Measurements from ENCODE around the gene GALNT2. TPM values are rescaled to one million over a fixed set of nuclear protein-coding genes. Genes with fewer than 3 reads are reported as not detected.

Gene GALNT2
- total and polyA plus RNA-seq, 2 of the 4 experiments (the other 2 are of a cell fraction), result 50.4 to 189 TPM

- no peak overlapping the region for H4K8ac ChIP-seq (ENCODE audit: low read depth in 2 of 2, low read length in 2 of 2)
- DNase-seq (no peak), ATAC-seq (ENCODE audit: low read depth) (no peak)
- in situ Hi-C loops (cut with MboI; ENCODE audit: low sequenced_read_pairs) (no loop called here), dilution Hi-C loops (cut with HindIII; ENCODE audit: low sequenced_read_pairs, unreplicated experiment) (no loop called here), intact Hi-C loops (cut with micrococcal nuclease) (no loop called here)
- no peak overlapping the region for H4K5ac ChIP-seq (ENCODE audit: low read depth, low read length)
- H4K20me1 ChIP-seq (ENCODE audit: insufficient read depth, low read length), result no peaks in the 10 kb centered on the region
- ChIA-PET POLR2A (ENCODE audit: unreplicated experiment) (no interaction called here), CTCF (no interaction called here)
- no peak overlapping the region for H3K4ac ChIP-seq (ENCODE audit: low read depth, low read length)
- no peak overlapping the region for H2BK120ac ChIP-seq (ENCODE audit: low read depth, low read length)
- H3K56ac ChIP-seq (ENCODE audit: extremely low read depth, insufficient read depth, low read length), result no peak overlapping the region
- no peak overlapping the region for H2AK9ac ChIP-seq (replicated peaks; ENCODE audit: low read depth, low read length, poor library complexity)
- no peaks in the 10 kb centered on the region for H3K9me3 ChIP-seq (ENCODE audit: control insufficient read depth, insufficient read depth, low read length)
- H4K91ac ChIP-seq (ENCODE audit: insufficient read depth, low read depth, low read length), result no peak overlapping the region
- H3K36me3 ChIP-seq (ENCODE audit: control insufficient read depth, insufficient read depth, low read length), result no peaks in the 10 kb centered on the region
- no peak overlapping the region for H2AFZ ChIP-seq (replicated peaks; ENCODE audit: low read length, poor library complexity)
- H3K27me3 ChIP-seq (ENCODE audit: control insufficient read depth, insufficient read depth, low read length), result peaks cover 20% of the 10 kb centered on the region
- no peak overlapping the region for H3K9ac ChIP-seq (ENCODE audit: low read depth, low read length)
- H2BK15ac ChIP-seq (ENCODE audit: low read depth, low read length), result no peak overlapping the region
- H2BK5ac ChIP-seq (ENCODE audit: low read depth, low read length, poor library complexity, severe bottlenecking), result no peak overlapping the region
- H3K14ac ChIP-seq (replicated peaks; ENCODE audit: low read depth, low read length), result no peak overlapping the region
- no peak overlapping the region for H2BK20ac ChIP-seq (ENCODE audit: low read depth, low read length)
- H3K4me1 ChIP-seq (ENCODE audit: control insufficient read depth, insufficient read depth, low read length), result no peaks in the 10 kb centered on the region
- no peaks in the 10 kb centered on the region for H3K79me1 ChIP-seq (ENCODE audit: low read depth in 1 of 2, low read length in 2 of 2)
- no TSS peak for BruUV-seq (replicated peaks)
- TF ChIP-seq MXI1 (IDR thresholded peaks at IDR 0.05; ENCODE audit: borderline replicate concordance, low read depth, low read length) (no peak), RFX5 (IDR thresholded peaks at IDR 0.05; ENCODE audit: low read depth, low read length) (no peak), CEBPB (IDR thresholded peaks at IDR 0.05; ENCODE audit: low read depth, low read length) (no peak), MAFK (IDR thresholded peaks at IDR 0.05; ENCODE audit: low read depth, low read length) (no peak), POLR2A (IDR thresholded peaks at IDR 0.05; ENCODE audit: low read depth, low read length) (no peak), NFE2L2 (IDR thresholded peaks at IDR 0.05; ENCODE audit: low read depth, low read length) (no peak), RCOR1 (IDR thresholded peaks at IDR 0.05; ENCODE audit: insufficient replicate concordance, low read length) (no peak), BHLHE40 (IDR thresholded peaks at IDR 0.05; ENCODE audit: low read depth, low read length) (no peak), FOS (IDR thresholded peaks at IDR 0.05; ENCODE audit: low read depth, low read length) (no peak), CTCF (conservative IDR thresholded peaks at IDR 0.05; ENCODE audit: low read depth, low read length) (no peak), USF2 (IDR thresholded peaks at IDR 0.05; ENCODE audit: low read depth, low read length) (no peak), CHD1 (IDR thresholded peaks at IDR 0.05; ENCODE audit: low read depth, low read length) (no peak), MAZ (IDR thresholded peaks at IDR 0.05; ENCODE audit: borderline replicate concordance, low read depth, low read length) (no peak), ELK1 (IDR thresholded peaks at IDR 0.05; ENCODE audit: borderline replicate concordance, low read depth, low read length) (no peak), SMC3 (IDR thresholded peaks at IDR 0.05; ENCODE audit: low read depth, low read length) (no peak), RAD21 (IDR thresholded peaks at IDR 0.05; ENCODE audit: low read length) (no peak)
- H3K18ac ChIP-seq (ENCODE audit: low read depth, low read length), result no peak overlapping the region
- H3K4me2 ChIP-seq (ENCODE audit: low read depth, low read length), result no peak overlapping the region
- H3K4me3 ChIP-seq (ENCODE audit: insufficient read depth, low read depth, low read length), result no peak overlapping the region
- 86% methylated on average over 1 of the region's 5 CpGs; no CpG with 5 or more reads in 1 of the 2 experiments for WGBS, 2 experiments (ENCODE audit: extremely low coverage in 2 of 2, insufficient read length in 1 of 2)
- no peak overlapping the region for H3K27ac ChIP-seq (ENCODE audit: insufficient read depth, low read length)
- H3K23ac ChIP-seq (ENCODE audit: low read depth, low read length), result no peak overlapping the region
- no peaks in the 10 kb centered on the region; the same call in 1 of the 2 replicates for H3K9me1 ChIP-seq (ENCODE audit: insufficient read depth, low read length)
- H2AK5ac ChIP-seq (ENCODE audit: low read depth, low read length), result no peak overlapping the region
Measured at GRCh38 chr1:230289350-230289644, 222.3 kb downstream of the GALNT2 start.

Measured in IMR-90 (cell line).